Activated CD4-positive, alpha-beta T cell treated with anti-CD3 and anti-CD28 coated beads for 1 hour (primary cell): ENCODE measurements around the gene HSPA4.
"Not testable (repeated sequence)": the region's sequence is repeated elsewhere in the genome, so short reads cannot be mapped to it uniquely, and the experiment has no call there.

Experiments used
- DNase-seq: peaks from one replicate; pipeline ENCODE4 v3.0.0-alpha.2; 2020

The HSPA4 gene

DNA sequence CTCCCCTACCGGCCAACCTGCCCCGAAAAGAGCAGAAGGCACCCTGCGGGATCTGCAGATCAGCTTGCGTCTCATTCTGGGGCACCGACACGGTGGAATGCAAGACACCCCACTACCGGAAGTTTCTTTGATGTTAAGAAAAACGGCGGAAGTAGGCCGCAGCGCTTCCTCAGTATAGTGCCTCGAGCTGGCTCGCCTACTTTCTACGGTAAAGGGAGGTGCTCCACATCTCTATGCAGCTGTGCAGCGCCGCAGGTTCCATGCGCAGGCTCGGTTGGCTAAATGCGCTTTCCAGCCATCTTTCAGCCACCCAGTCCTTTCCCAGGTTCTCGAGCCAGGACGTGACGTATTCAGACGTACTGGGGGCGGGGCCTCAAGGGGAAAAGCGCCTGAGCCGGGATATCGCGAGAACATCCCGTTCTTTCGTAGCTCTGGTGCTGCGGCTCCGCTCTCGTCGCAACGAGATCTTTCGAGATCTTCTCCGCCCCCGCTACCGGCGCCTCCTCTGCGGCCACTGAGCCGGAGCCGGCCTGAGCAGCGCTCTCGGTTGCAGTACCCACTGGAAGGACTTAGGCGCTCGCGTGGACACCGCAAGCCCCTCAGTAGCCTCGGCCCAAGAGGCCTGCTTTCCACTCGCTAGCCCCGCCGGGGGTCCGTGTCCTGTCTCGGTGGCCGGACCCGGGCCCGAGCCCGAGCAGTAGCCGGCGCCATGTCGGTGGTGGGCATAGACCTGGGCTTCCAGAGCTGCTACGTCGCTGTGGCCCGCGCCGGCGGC lies at the start of gene HSPA4:
Gene HSPA4 (plus strand): TSS at position 472 of the 775 bp plus-strand sequence. CDS start 238 bp downstream, at position 710.
- DNase-seq, result peak; percentile 94

DNA sequence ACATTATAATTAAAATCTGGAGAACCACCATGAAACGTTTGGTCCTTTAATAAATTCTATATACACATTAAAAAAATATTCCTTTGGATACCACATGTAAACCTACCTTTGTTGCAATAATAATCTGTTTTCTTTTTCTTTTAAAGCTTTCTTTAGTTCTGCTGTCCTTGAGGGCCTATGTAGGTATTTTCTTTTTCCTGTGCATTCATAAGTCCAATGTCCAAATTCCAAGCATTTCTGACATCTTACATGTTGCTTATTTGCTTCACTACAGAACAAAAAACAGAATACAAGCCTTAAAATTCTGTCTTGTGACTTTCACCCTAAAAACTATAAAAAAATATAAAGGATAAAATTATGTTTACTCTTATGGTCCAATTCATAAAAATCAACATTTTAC lies 45.2 kb upstream of the HSPA4 start:
- DNase-seq, result no peak

DNA sequence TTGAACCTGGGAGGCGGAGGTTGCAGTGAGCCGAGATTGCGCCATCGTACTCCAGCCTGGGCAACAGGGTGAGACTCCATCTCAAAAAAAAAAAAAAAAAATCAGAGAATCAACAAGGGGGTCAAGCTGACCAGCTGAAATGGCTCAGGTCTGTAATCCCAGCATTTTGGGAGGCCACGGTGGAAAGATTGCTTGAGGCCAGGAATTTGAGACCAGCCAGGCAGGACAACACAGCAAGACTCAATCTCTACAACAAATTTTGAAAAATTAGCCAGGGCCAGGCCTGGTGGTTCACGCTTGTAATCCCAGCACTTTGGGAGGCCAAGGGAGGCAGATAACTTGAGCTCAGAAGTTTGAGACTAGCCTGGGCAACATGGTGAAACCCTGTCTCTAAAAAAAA lies 43.4 kb upstream of the HSPA4 start:
- DNase-seq, result not testable (repeated sequence)

DNA sequence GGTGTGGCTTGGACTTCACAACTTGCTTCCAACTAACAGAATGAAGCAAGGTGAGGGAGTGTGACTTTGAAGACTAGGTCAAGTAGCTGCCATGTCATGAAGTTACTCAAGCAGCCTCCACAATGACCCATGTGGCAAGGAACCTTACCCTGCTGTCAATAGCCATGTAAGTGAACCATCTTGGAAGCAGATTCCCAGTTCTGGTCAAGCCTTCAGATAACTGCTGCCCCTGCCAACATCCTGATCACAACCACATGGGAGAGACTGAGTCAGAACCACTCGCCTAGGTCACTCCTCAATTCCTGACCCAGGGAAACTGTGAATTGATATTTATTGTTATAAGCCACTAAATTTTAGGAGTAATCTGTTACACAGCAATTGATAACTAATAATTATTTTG lies 36.3 kb upstream of the HSPA4 start:
- no peak for DNase-seq

DNA sequence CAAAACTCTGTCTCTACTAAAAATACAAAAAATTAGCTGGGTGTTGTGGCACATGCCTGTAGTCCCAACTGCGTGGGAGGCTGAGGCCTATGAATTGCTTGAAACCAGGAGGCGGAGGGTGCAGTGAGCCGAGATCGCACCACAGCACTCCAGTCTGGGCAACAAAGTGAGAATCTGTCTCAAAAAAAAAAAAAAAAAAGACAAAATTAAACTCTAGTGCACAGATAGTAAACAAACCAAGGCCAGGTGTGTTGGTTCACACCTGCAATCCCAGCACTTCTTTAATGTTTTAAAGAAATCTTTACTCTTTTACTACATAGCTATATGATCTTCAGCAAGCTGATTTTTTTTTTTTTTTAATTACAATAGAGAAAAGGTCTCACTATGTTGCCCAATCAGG lies 33.8 kb upstream of the HSPA4 start:
- no peak for DNase-seq

DNA sequence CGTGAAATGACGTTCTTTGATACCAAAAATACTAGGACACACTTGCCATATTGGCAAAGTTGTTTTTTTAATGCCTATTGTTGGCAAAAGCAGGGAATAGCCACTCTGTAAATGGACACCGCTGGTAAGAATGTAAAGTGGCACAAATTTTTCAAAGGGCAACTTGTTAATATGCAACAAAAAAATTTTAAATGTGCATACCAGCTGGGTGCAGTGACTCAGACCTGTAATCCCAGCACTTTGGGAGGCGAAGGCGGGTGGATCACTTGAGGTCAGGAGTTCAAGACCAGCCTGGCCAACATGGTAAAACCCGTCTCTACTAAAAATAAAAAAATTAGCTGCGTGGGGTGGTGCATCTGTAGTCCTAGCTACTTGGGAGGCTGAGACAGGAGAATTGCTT lies 32.3 kb upstream of the HSPA4 start:
- DNase-seq, result not testable (repeated sequence)

DNA sequence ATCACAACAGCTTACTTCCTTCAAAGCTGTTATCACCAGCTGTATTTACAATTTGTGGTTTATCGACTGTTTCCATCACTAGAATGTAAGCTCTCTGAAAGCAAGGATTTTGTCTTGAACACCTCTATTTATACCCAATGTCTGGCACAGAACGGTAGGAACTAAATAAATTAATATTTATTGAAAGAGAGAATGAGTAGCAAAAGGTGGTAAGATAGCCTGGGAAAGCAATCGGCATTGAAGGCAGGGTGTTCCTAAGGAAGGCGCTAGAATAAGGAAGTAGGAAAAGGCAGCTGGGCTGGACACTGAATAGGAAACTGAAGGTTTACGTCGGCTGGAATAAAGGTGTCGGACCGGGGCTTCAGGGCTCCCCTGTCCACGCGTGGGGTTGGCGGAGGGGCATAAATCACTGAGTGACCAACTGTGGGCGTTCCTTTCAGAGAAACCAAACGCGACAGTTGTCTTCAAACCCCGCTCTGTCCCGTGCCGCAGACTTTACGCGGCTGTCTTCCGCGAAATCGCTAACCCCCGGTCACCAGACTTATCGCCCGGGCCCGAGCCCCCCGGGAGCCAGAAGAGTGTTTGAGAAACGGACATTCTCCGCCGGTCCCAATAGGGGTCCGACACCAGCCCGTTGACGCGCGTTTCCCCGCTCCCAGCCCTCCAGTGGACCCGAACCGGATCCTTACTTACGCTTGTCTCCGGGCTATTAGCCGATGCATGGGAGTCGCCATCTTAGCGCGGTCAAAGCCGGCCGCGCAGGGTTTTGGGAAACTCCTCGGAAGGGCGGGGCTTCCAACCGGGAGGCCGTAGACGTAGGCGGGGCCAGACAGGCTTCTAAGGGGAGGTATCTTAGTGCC lies 25.8 kb upstream of the HSPA4 start, which contains the start of gene ZCCHC10:
Gene ZCCHC10 (minus strand): TSS at position 746 of the 860 bp plus-strand sequence. CDS start 12 bp downstream, at position 734.
- peak; percentile 84 for DNase-seq

DNA sequence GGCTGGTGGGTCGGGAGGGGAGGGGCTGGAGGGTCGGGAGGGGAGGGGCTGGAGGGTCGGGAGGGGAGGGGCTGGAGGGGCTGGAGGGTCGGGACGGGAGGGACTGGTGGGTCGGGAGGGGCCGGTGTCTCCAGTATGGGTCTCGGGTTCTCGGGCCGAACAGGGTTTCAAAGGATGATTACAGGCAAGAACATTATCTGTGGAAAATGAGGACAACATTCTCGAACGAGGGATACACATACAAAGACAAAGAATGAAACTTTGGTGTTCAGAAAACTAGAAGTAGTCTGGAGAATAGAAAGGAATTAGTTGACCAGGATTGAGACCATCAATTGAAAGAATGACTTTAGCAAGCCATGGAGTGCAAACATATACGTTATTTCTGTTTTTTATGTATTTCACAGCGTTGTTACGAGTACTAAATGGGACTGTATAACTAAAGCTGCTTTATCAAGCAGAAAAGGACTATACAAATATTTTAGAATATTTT lies 25.1 kb upstream of the HSPA4 start:
- DNase-seq, result no peak

DNA sequence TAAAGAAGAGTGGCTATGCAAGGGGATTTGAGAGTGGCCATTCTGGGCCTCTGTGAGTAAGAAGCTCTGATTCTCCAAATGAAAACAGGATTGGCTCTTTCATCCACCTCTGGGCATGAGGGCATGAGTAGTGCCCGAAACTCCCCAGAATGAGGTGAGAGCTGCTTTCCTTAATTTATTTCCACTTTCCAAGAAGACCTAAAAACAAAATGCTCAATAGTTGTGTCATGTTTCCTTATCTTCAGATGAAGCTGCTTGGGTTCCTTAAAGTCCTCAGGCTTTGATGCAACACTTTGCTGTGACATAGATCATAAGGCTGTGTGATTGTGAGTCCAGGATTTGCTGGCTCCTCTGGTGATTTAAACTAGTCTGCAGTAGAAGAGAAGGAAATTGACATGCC lies 22.4 kb upstream of the HSPA4 start:
- DNase-seq, result no peak

DNA sequence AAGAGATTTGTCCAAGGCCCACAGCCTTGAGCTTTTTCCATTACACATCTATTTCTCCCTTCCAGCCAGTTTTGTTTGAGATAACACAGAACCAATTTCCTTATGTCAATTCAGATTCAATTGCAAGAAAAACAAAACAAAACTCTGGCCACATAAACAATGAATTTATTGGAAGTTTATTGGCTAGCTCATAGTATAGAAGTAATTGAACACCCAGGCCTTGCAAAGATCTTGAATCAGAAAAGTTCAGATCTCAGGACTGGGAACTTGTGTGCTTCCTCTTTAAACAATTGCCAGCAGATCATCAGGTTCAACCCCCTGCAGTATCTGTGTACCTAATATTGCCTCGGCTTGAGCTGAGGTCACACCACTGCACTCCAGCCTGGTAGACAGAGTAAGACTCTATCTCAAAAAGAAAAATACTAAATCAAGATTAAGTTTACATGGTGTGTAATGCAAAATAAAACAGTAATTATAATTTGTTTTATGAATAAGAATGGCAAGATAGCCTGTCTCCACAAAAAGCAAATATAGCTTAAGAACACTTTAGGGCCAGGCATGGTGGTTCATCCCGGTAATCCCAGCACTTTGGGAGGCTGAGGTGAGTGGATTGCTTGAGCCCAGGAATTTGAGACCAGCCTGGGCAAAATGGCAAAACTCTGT lies 21.3 kb upstream of the HSPA4 start:
- no peak for DNase-seq

DNA sequence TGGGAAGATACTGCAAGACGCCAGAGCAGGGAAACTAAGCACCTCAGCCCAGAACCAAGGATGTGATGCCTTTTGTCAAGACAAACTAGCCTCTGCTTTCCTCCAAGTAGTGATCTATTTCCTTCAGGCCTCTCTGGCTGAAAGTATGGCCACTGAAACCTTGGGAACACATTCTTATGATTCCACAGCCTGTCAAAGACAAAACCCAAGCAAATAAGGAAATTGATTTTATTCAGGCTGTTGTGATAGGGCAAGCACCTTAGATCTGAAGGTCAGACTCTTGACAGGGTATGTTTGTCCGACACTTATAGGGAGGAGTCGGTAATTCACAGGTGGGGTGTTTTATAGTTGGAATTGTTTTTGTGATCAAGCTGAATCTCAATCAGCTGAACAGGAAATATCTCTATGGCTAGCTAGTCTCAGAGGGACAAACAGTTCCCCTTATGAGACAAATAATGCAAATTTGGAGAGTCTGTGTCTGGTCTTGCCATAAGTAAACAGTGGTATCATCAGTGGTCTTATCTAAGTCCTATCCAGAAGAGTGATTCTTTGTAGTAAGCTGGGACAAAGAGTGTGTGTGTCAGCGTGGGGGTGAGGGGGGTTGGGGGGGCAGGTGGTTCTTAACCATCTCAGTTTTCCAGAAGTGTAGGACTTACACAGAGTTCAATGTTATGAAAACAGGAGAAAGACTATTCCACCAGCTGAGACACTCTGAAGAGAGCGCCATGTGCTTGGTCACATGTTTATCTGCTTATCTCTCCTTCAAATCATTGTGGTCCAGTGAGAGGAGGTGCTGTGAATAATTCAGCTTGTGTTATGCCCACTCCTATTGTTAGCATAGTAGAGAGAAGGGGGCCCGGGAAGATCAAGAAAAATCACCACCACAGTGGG lies 18.7 kb upstream of the HSPA4 start:
- DNase-seq, result no peak

DNA sequence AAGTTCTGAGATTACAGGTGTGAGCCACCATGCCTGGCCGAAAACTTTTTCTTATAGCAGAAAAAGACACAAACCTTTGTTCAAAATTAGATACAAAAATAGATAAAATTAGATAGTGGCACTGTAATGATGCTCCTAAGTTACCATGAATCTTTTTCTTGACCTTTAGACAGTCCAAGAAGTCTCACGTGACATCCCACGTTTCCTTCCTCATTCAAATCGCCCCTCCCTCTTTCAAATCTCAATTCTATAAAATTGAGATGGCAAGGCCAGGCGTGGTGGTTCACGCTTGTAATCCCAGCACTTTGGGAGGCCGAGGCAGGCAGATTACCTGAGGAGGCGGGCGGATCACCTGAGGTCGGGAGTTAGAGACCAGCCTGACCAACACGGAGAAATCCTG lies 17.7 kb upstream of the HSPA4 start:
- no peak for DNase-seq

DNA sequence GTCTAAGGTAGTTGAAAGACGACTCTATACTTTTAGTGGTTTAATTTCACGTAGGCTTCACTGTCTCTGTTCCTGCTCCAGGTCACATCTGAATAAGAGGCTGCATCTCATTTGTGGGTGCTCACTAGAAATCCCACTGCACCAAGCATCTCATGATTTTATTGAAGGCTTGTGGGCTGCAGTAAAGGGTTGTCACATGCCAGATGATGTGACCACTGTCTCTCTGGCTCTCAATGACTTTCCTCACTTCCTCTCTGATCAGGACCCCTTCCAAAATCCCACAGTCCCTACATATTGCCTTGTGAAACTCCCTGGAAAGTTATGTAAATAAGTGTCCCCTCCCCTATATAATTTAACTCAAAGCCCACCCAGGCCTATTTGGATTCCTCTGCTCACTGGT lies 16.6 kb upstream of the HSPA4 start:
- DNase-seq, result no peak

DNA sequence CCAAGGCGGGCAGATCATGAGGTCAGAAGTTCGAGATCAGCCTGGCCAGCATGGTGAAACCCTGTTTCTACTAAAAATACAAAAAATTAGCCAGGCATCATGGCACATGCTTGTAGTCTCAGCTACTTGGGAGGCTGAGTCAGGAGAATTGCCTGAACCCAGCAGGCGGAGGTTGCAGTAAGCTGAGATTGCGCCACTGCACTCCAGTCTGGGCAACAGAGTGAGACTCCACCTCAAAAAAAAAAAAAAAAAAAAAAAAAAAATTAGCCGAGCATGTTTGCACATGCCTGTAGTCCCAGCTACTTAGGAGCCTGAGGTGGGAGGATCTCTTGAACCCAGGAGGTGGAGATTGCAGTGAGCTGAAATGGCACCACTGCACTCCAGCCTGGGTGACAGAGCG lies 15.1 kb upstream of the HSPA4 start:
- DNase-seq, result not testable (repeated sequence)

DNA sequence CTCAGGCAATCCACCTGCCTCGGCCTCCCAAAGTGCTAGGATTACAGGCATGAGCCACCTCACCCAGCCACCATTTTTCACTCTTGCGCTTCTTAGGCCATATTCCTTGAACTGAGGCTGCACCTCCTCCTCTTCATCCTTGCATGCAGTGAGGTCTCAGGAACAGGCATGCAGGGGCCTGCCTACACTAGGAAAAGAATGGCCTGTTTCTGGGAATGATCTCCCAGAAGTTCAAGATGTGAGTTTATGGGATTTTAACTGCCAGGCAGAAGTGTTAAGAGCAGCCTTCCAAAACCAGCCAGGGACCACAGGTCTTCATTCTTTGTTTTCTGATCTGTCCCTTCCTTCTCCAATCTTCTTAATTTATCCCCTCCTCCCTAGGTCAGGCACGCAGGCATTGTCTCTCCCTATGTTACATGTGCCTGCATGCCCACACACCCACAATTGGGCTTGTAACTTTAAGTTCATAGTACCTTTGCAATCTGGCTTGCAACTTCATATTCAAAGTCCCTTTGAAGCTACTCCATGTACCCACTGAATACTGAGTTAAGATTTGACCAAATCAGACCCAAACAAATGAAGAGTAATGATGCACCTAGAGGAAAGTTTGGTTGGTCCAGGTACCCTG lies 10.5 kb upstream of the HSPA4 start:
- DNase-seq, result no peak

DNA sequence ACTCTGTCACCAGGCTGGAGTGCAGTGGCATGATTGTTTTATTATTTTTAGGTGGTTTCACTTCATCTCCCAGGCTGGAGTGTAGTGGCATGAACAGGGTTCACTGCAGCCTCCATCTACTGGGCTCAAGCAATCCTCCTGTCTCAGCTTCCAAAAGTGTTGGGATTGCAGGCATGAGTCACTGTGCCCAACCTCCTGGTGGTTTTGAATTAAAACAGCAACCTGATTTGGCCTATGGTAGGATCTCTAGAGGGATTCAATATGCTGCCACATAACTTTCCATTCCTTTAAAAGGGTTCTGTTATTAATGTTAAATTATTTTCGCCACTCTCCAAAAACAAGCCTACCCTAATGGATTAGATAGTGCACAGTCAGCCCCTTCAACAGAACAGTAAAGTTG lies 9.9 kb upstream of the HSPA4 start:
- DNase-seq, result no peak

DNA sequence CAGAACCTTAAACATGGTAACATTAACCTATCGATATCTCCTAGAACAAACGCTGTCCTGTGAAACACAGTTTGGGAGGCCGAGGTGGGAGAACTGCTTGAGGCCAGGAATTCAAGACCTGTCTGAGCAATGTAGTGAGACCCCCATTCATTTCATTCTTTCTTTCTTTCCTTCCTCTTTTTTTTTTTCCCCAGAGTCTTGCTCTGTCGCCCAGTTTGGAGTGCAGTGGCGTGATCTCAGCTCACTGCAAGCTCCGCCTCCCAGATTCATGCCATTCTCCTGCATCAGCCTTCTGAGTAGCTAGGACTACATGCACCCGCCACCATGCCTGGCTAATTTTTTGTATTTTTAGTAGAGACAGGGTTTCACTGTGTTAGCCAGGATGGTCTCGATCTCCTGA lies 5.3 kb upstream of the HSPA4 start:
- DNase-seq, result not testable (repeated sequence)

DNA sequence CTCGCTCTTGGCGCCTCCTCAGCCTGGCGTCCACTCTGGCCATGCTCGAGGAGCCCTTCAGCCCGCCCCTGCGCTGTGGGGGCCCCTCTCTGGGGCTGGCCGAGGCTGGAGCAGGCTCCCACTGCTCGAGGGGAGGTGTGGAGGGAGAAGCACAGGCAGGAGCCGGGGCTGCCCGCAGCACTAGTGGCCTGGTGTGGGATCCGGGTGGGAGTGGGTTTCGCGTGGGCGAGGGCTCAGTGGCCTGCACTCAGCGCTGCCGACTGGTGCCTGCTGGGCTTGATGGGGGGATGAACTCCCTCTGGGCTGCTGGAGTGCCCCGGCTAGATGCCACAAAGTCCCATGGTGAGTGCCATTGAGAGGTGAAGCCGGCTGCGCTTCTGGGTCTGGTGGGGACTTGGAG lies 4.4 kb upstream of the HSPA4 start:
- no peak for DNase-seq

DNA sequence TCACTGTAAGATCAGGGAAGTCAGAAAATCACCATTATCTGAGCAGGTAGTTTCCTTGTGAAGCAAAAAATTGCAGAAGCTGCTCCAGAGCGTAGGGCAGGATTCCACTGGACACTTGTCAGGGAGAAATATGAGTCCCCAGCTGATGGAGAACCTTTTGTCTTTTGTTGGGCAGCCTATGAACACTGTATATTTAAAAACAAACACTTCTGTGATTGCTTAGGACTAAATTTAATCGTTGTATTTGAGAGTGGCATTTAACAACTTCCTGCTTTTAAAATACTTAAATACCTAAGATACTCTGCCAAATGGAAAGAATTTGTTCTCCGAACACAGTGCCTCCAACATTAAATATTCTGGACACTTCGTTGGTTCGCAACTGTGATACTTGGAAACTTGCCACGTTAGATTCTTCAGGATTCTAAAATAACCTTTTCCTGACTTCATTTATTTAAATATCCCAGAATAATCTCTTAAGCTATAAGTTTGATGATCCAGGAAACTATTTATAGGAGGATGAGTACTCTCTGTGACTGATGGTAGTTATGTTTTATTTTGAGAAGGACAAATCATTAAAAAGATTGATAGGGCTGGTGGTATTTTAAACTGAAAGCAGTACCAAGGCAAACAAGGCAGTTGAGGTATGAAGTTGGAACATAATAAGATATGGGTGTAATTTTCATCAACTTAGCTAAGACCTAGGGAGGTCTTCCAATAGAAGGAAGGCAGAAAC lies 2.7 kb upstream of the HSPA4 start:
- no peak for DNase-seq

DNA sequence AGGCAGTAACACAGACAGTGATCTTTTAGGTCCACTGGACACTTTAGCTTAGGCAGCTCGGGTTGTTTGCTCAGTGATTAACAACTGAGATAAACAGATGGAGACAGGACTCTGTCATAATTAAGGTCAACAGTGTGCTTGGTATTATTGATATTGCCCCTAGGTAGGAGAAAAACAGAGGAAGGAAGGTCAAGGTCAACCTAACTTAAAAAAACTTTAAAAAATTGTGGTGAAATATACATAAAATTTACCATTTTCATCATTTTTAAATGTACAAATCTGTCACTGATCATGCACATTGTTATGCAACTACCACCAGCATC lies 2.1 kb upstream of the HSPA4 start:
- no peak for DNase-seq

DNA sequence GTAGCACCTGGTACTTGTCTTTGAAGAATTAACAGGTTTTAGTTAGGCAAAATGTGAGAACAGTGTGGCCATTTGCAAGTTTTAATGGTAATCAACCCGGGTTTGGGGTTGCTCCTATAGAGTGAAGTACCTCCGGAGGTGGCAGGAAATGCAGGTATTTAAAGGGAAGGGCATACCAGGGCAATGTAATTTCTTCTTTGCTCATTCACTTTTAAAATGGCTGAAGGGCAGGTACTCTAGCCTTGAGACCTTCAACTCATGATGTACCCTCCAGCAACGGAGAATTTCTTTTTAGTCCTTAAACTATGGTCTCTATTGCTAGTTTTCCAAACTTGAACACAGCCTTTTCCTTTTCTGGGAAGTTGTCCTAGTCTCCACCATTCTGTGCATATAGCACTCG lies 1.3 kb upstream of the HSPA4 start:
- DNase-seq, result no peak
